WERI-Rb-1 (cell line): ENCODE measurements around the gene LRP6.

ENCODE experiments used
- DNase-seq: peaks from one replicate; pipeline ENCODE4 v3.0.0-alpha.2; 2020
- H3K27ac ChIP-seq: fragments of 250-450 bp; sonication (Bioruptor Pico); 2 replicates; pipeline ENCODE4 v1.5.1; 2020; ENCODE audit warnings: mild to moderate bottlenecking, moderate library complexity
- H3K27me3 ChIP-seq: fragments of 250-450 bp; sonication (Bioruptor Pico); 2 replicates; pipeline ENCODE4 v1.5.1; 2021; ENCODE audit warnings: mild to moderate bottlenecking, low read depth, moderate library complexity; ENCODE audit not compliant: insufficient read depth, severe bottlenecking
- H3K36me3 ChIP-seq: fragments of 250-450 bp; sonication (Bioruptor Pico); 2 replicates; pipeline ENCODE4 v1.5.1; 2020; ENCODE audit warnings: mild to moderate bottlenecking, moderate library complexity
- H3K4me3 ChIP-seq: 2 replicates; pipeline ENCODE4 v1.5.1; 2011; ENCODE audit warnings: low read depth, mild to moderate bottlenecking, control low read depth, low read length
- H3K9me3 ChIP-seq: fragments of 250-450 bp; sonication (Bioruptor Pico); 2 replicates; pipeline ENCODE4 v1.5.1; 2021; ENCODE audit warnings: mild to moderate bottlenecking, moderate library complexity; ENCODE audit not compliant: severe bottlenecking
- TF ChIP-seq, protein P1 (sequence below): IDR thresholded peaks from 2 replicates; pipeline ENCODE4 v1.5.1; 2011; ENCODE audit warnings: low read depth, mild to moderate bottlenecking, control low read depth, inconsistent platforms, low read length

Gene LRP6

GRCh38 chr12:12209675-12210074 lies 57.2 kb downstream of the LRP6 start:
- no peak overlapping the region for H3K27ac ChIP-seq
- TF ChIP-seq, protein P1, sequence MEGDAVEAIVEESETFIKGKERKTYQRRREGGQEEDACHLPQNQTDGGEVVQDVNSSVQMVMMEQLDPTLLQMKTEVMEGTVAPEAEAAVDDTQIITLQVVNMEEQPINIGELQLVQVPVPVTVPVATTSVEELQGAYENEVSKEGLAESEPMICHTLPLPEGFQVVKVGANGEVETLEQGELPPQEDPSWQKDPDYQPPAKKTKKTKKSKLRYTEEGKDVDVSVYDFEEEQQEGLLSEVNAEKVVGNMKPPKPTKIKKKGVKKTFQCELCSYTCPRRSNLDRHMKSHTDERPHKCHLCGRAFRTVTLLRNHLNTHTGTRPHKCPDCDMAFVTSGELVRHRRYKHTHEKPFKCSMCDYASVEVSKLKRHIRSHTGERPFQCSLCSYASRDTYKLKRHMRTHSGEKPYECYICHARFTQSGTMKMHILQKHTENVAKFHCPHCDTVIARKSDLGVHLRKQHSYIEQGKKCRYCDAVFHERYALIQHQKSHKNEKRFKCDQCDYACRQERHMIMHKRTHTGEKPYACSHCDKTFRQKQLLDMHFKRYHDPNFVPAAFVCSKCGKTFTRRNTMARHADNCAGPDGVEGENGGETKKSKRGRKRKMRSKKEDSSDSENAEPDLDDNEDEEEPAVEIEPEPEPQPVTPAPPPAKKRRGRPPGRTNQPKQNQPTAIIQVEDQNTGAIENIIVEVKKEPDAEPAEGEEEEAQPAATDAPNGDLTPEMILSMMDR: no peak
- H3K4me3 ChIP-seq: no peak overlapping the region
- no peaks in the 10 kb centered on the region for H3K9me3 ChIP-seq
- H3K36me3 ChIP-seq: no peaks in the 10 kb centered on the region
- no peak for DNase-seq
- no peaks in the 10 kb centered on the region for H3K27me3 ChIP-seq

DNA sequence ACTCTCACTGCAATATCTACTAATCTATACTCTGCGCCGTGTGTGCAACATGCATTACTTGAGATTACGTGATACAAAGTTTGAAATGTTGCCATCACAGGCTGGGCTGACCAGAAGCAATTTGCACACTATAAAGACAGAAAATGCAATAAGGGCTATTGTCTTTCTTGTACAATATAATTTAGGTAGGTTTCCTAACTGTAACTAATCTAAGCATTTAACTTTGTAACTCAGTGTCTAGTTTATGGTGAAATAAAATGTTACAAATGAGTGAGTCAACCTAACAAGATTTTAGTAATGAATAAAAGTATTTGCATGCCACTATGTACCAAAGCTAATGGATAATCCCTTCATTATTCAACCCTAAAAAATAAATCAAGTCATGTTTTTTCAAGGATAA lies 57.8 kb downstream of the LRP6 start:
- TF ChIP-seq, protein P1: no peak
- Histone ChIP-seq H3K36me3 (no peaks in the 10 kb centered on the region), H3K9me3 (no peaks in the 10 kb centered on the region), H3K27me3 (no peaks in the 10 kb centered on the region), H3K27ac (no peak overlapping the region), H3K4me3 (no peak overlapping the region)
- DNase-seq: no peak

GRCh38 chr12:12207746-12208145 lies 59.1 kb downstream of the LRP6 start:
- Histone ChIP-seq H3K9me3 (no peaks in the 10 kb centered on the region), H3K36me3 (no peaks in the 10 kb centered on the region), H3K27me3 (no peaks in the 10 kb centered on the region), H3K4me3 (no peak overlapping the region), H3K27ac (no peak overlapping the region)
- DNase-seq: no peak
- TF ChIP-seq, protein P1: no peak

GRCh38 chr12:12206776-12207388 lies 60.0 kb downstream of the LRP6 start:
- Histone ChIP-seq H3K36me3 (peaks cover 4% of the 10 kb centered on the region; the same call in 1 of the 2 replicates), H3K27me3 (no peaks in the 10 kb centered on the region), H3K4me3 (no peak overlapping the region), H3K27ac (no peak overlapping the region), H3K9me3 (no peaks in the 10 kb centered on the region)
- TF ChIP-seq, protein P1: no peak
- no peak for DNase-seq

DNA sequence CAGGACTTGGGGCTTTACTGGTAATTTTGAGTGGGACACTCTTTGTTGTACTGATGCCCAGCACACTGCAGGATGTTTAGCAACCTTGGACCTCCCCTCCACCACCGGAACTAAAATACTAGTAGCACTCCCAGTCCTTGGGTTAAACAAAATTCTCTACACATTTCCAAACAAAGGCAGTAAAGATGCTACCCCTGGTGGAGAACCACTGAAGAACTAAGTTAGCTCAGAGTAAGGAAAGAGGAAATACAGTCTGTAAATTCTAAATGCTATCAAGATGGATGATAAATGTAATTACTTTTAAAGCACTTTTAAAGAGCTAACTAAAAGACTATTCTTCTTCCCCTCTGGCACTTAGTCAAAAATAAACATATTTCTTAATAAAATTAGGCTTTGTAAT lies 64.1 kb downstream of the LRP6 start:
- peaks cover 9% of the 10 kb centered on the region for H3K36me3 ChIP-seq
- no peak for DNase-seq
- no peaks in the 10 kb centered on the region for H3K27me3 ChIP-seq
- no peak overlapping the region for H3K4me3 ChIP-seq
- H3K27ac ChIP-seq: no peak overlapping the region
- TF ChIP-seq, protein P1: no peak
- no peaks in the 10 kb centered on the region for H3K9me3 ChIP-seq

GRCh38 chr12:12202105-12202504 lies 64.7 kb downstream of the LRP6 start:
- H3K27me3 ChIP-seq: no peaks in the 10 kb centered on the region
- DNase-seq: no peak
- H3K36me3 ChIP-seq: peaks cover 9% of the 10 kb centered on the region
- H3K4me3 ChIP-seq: no peak overlapping the region
- TF ChIP-seq, protein P1: no peak
- no peak overlapping the region for H3K27ac ChIP-seq
- H3K9me3 ChIP-seq: no peaks in the 10 kb centered on the region
